A673 (cell line): ENCODE data around the gene SEC31B. TPM values are rescaled to one million over a fixed set of nuclear protein-coding genes. Genes with fewer than 3 reads are reported as not detected.

ENCODE experiments used
- BruUV-seq: library from RNA; stranded (reverse); fragments of 400-500 nt; replicated peaks from 2 replicates; lab custom pipeline; 2021; lab: Mats Ljungman, UMichigan
- CTCF ChIA-PET: fragments of 300-600 bp; sonication (Branson Sonifier 250); formaldehyde crosslinking; loops from one replicate; lab custom pipeline; 2022; ENCODE audit warnings: antibody characterized with exemption; lab: Charles Lee
- POLR2A ChIA-PET: fragments of 300-600 bp; sonication (Branson Sonifier 250); formaldehyde crosslinking; loops from one replicate; lab custom pipeline; 2022; ENCODE audit warnings: antibody characterized with exemption; ENCODE audit not compliant: low non-redundant PET; lab: Charles Lee
- DNase-seq: peaks from one replicate; pipeline ENCODE4 v3.0.0-alpha.2; 2015; ENCODE audit warnings: low spot score
- H3K27ac ChIP-seq: fragments of 200-600 bp; sonication (generic); 2 replicates; pipeline ENCODE4 v1.5.1; 2016; ENCODE audit warnings: mixed run types, low read depth, mild to moderate bottlenecking, mixed read lengths, antibody characterized with exemption, low read length; ENCODE audit not compliant: poor library complexity, severe bottlenecking
- H3K27me3 ChIP-seq: fragments of 200-600 bp; sonication (generic); replicated peaks from 2 replicates; pipeline ENCODE4 v1.6.1; 2017; ENCODE audit warnings: mixed run types, low read depth, mild to moderate bottlenecking, mixed read lengths, antibody characterized with exemption, low read length; ENCODE audit not compliant: insufficient read depth, poor library complexity
- H3K36me3 ChIP-seq: fragments of 200-600 bp; sonication (generic); 2 replicates; pipeline ENCODE4 v1.6.1; 2016; ENCODE audit warnings: mixed run types, mild to moderate bottlenecking, mixed read lengths, antibody characterized with exemption, low read length; ENCODE audit not compliant: insufficient read depth, poor library complexity, severe bottlenecking
- H3K4me1 ChIP-seq: fragments of 200-600 bp; sonication (generic); 2 replicates; pipeline ENCODE4 v1.6.1; 2017; ENCODE audit warnings: mixed run types, mild to moderate bottlenecking, mixed read lengths, antibody characterized with exemption, low read length; ENCODE audit not compliant: insufficient read depth, poor library complexity, severe bottlenecking
- H3K4me3 ChIP-seq: fragments of 200-600 bp; sonication (generic); 2 replicates; pipeline ENCODE4 v1.5.1; 2016; ENCODE audit warnings: low read depth, mixed run types, mild to moderate bottlenecking, mixed read lengths, low read length; ENCODE audit not compliant: poor library complexity, severe bottlenecking
- H3K9me3 ChIP-seq: fragments of 200-600 bp; sonication (generic); 2 replicates; pipeline ENCODE4 v1.6.1; 2016; ENCODE audit warnings: mixed run types, low read depth, mild to moderate bottlenecking, mixed read lengths, antibody characterized with exemption, low read length; ENCODE audit not compliant: poor library complexity, severe bottlenecking
- EZH2 ChIP-seq: fragments of 200-600 bp; sonication (generic); IDR thresholded peaks from 2 replicates; pipeline ENCODE4 v1.6.1; 2017; ENCODE audit warnings: borderline replicate concordance, low read depth, mild to moderate bottlenecking, mixed read lengths, antibody characterized with exemption, low read length; ENCODE audit not compliant: poor library complexity, severe bottlenecking
- intact Hi-C: fragments of 100-400 bp; cut with micrococcal nuclease; formaldehyde crosslinking; loops from one replicate; pipeline ENCODE4 v1.10.0; 2022; ENCODE audit not compliant: unreplicated experiment
- total RNA-seq: library from RNA; stranded (reverse); gene quantifications from 2 replicates; pipeline ENCODE4 v1.2.3, GENCODE V29; 2021
- TF ChIP-seq, protein P1 (sequence below): fragments of 300-800, 200-600 bp; sonication (generic); conservative IDR thresholded peaks from 2 replicates; pipeline ENCODE4 v1.5.1; 2017; ENCODE audit warnings: low read depth, mild to moderate bottlenecking, antibody characterized with exemption, low read length, moderate library complexity, mixed read lengths

Gene SEC31B
- total RNA-seq, 1 experiment from 2014 or later, result 3.8 TPM

DNA sequence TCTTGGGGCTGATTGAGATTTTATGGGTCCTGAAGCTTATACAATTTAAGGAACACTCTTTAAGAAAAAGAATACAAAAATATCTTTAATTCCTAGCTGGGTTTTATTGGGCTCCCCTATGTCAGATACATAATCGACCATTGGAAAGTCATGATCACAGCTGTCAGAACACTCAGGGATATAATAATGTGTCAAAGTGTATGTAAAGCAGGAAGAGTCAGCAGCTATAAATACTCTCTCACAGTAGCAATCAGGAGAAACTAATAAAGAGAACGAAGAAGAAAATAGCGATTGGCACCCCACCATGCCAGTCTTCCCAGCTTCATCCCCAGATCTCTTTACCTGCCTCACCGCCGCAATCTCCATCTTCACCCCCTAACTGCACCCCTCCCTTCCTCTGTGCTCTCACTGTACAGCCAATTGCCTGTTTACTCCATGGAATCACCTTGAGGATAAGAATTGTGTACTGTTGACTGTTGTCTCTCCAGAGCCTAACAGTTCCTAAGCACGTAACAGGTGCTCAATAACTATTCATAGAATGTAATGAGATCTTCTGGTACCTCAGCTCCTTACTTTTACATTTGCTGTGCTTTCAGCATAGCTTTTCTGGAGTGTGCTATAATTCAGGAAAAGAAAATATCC, 80.9 kb downstream of the SEC31B start:
- ChIA-PET POLR2A (no interaction called here), CTCF (interaction anchor here (0.5 to 0.6 kb wide), 2 partner anchors 66 to 92 kb away, joined by 4 to 22 read pairs; partner anchors contain the start of gene SCD)
- Histone ChIP-seq H3K9me3 (no peaks in the 10 kb centered on the region), H3K4me3 (no peak overlapping the region), H3K27ac (no peak overlapping the region), H3K4me1 (no peaks in the 10 kb centered on the region), H3K27me3 (no peaks in the 10 kb centered on the region), H3K36me3 (no peaks in the 10 kb centered on the region)
- DNase-seq, result no peak
- BruUV-seq, result no TSS peak
- intact Hi-C loops, result loop anchor here (10.0 kb wide), 1 partner anchor 436 kb away; no protein-coding TSS in a partner anchor
- TF ChIP-seq, protein P1, sequence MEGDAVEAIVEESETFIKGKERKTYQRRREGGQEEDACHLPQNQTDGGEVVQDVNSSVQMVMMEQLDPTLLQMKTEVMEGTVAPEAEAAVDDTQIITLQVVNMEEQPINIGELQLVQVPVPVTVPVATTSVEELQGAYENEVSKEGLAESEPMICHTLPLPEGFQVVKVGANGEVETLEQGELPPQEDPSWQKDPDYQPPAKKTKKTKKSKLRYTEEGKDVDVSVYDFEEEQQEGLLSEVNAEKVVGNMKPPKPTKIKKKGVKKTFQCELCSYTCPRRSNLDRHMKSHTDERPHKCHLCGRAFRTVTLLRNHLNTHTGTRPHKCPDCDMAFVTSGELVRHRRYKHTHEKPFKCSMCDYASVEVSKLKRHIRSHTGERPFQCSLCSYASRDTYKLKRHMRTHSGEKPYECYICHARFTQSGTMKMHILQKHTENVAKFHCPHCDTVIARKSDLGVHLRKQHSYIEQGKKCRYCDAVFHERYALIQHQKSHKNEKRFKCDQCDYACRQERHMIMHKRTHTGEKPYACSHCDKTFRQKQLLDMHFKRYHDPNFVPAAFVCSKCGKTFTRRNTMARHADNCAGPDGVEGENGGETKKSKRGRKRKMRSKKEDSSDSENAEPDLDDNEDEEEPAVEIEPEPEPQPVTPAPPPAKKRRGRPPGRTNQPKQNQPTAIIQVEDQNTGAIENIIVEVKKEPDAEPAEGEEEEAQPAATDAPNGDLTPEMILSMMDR, result no peak
- TF ChIP-seq EZH2, result no peak

Other genes starting within 250 kb of the SEC31B start
- gene BLOC1S2, start 233.2 kb downstream of the SEC31B start, total RNA-seq, result 48.4 and 52.5 TPM in 2 replicates
- not detected in 2 replicates for gene PKD2L1, start 189.6 kb downstream of the SEC31B start, total RNA-seq
- gene SCD, start 172.6 kb downstream of the SEC31B start, total RNA-seq, result 519 and 559 TPM in 2 replicates
- not detected in 2 replicates for gene WNT8B, start 56.9 kb downstream of the SEC31B start, total RNA-seq
- gene NDUFB8, start 10.0 kb upstream of the SEC31B start, total RNA-seq, result 293 and 297 TPM in 2 replicates
- 49.0 and 57.6 TPM in 2 replicates for gene HIF1AN, start 16.1 kb upstream of the SEC31B start, total RNA-seq
- not detected in 2 replicates for gene PAX2, start 225.7 kb upstream of the SEC31B start, total RNA-seq